Transverse colon (tissue), 4 donors: ENCODE measurements around the gene MIER2. TPM values are rescaled to one million over a fixed set of nuclear protein-coding genes. Genes with fewer than 3 reads are reported as not detected.

Experiments
- DNase-seq: peaks from one replicate; pipeline ENCODE4 v3.0.0-alpha.2; 2019
- H3K27ac ChIP-seq, 4 donors: fragments of 200-600 bp; sonication (generic); 2 replicates each; pipeline ENCODE4 v1.5.1; 2016 to 2018; ENCODE audit warnings: inconsistent platforms in 4 of 4
- H3K27me3 ChIP-seq: fragments of 200-600 bp; sonication (generic); 2 replicates; pipeline ENCODE4 v1.5.1; 2017; ENCODE audit warnings: inconsistent platforms
- H3K36me3 ChIP-seq, 4 donors: fragments of 200-600 bp; sonication (generic); 2 replicates each; pipeline ENCODE4 v1.5.1; 2017 to 2019; ENCODE audit warnings: inconsistent platforms in 4 of 4
- H3K4me1 ChIP-seq, 4 donors: fragments of 200-600 bp; sonication (generic); 2 replicates each; pipeline ENCODE4 v1.5.1; 2017 to 2020; ENCODE audit warnings: inconsistent platforms in 4 of 4
- H3K4me3 ChIP-seq, 4 donors: fragments of 200-600 bp; sonication (generic); 1 replicate in 1 of 4; 2 replicates in 3 of 4; pipeline versions ENCODE4 v1.5.1 to v1.6.1; 2017 to 2019; ENCODE audit warnings: inconsistent platforms in 4 of 4
- H3K9me3 ChIP-seq, 2 donors: fragments of 200-600 bp; sonication (generic); 2 replicates each; pipeline ENCODE4 v1.5.1; 2017 to 2019; ENCODE audit warnings: inconsistent platforms in 2 of 2
- EP300 ChIP-seq: sonication (generic); formaldehyde crosslinking; IDR thresholded peaks from one replicate; pipeline ENCODE4 v1.6.1; 2017; ENCODE audit warnings: antibody characterized with exemption, low read depth
- POLR2A ChIP-seq: fragments of 450-650 bp; IDR thresholded peaks from one replicate; pipeline ENCODE4 v1.6.1; 2016; ENCODE audit warnings: antibody characterized with exemption, mild to moderate bottlenecking, moderate library complexity
- POLR2AphosphoS5 ChIP-seq, 3 donors: sonication (generic); formaldehyde crosslinking; IDR thresholded peaks; one replicate each; pipeline ENCODE4 v1.6.1; 2016; ENCODE audit warnings: antibody characterized with exemption in 3 of 3
- WGBS, 2 donors: methylation state at CpG; one replicate each; pipeline ENCODE4 v1.1.5; 2018; ENCODE audit warnings: low coverage in 1 of 2; 5-methylcytosine and 5-hydroxymethylcytosine counted together
- in situ Hi-C, 4 donors: fragments of 200-750 bp; cut with MboI; loops; one replicate each; pipeline versions ENCODE4 v1.15.0 to v1.15.1; 2017; ENCODE audit warnings: low sequenced_read_pairs in 3 of 4, low pct_ligation_motif_present in 1 of 4, low pct_unique_long_range_greater_than_20kb in 1 of 4
- intact Hi-C: fragments of 100-400 bp; cut with DNase I; formaldehyde crosslinking; loops from one replicate; pipeline ENCODE4 v1.15.1; 2023; ENCODE audit warnings: low total_unique reads
- total RNA-seq, 4 donors: library from RNA; depleted of rRNA; stranded (reverse); fragments of >200 nt; gene quantifications; one replicate each; pipeline ENCODE4 v1.1.0, GENCODE V29; 2016
- TF ChIP-seq, protein P1 (sequence below), 5 experiments: fragments of 200-600 bp in 3 of 5; fragments of 450-650 bp in 2 of 5; sonication (generic) in 3 of 5; IDR thresholded peaks; 1 replicate in 2 of 5; 2 replicates in 3 of 5; pipeline ENCODE4 v1.5.1; 2016 to 2017; ENCODE audit warnings: antibody characterized with exemption in 5 of 5, inconsistent platforms in 3 of 5, mild to moderate bottlenecking in 2 of 5, moderate library complexity in 1 of 5

Gene MIER2
- total RNA-seq, 4 donors from 2014 or later, result 8.2 to 41.1 (median 16.7) TPM

DNA sequence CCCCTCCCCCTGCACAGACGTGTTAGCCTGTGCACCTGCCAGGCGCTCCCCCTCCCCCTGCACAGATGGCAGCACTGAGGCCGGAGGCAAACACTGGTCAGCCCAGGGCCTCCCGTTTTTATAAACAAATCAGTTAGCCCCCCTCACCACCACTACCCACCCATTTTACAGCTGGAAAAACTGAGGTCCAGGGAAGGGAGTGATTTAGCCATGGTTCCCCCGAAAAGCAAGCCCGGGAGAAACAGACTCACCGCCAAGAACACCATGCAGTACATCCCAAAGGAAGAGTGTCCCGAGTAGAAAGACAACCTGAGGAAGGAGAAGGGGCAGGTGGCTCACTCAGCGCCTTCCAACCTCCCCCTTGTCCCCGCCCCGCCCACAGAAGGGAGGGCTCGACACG, 62.1 kb downstream of the MIER2 start:
- peaks cover 13% of the 10 kb centered on the region for H3K27me3 ChIP-seq
- 68 to 100% methylated on average over 1 to 11 of the region's 13 CpGs for WGBS, 2 donors
- intact Hi-C loops, result no loop called here

DNA sequence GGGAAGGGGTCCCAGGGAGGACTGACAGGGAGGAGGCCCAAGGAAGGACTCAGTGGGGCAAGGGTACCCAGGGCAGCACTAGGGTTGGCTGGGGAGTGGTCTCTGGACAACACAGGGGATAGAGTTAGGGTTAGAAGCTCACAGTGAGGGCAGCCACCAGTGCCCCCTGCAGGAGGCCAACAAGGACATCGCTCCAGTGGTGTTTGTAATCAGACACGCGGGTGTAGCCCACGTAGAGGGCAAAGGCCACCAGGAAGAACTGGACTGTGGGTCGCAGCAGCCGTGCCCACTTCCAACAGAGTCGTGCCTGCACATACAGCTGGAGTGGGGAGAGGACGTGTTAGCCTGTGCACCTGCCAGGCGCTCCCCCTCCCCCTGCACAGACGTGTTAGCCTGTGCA, 62.6 kb downstream of the MIER2 start:
- Histone ChIP-seq H3K4me3 (no peak overlapping the region), H3K27ac (no peak overlapping the region), H3K27me3 (peaks cover 18% of the 10 kb centered on the region), H3K36me3 (no peaks in the 10 kb centered on the region), H3K4me1 (no peaks in the 10 kb centered on the region), H3K9me3 (no peaks in the 10 kb centered on the region)
- 56% methylated on average over 7 of the region's 10 CpGs; no CpG with 5 or more reads in 1 of the 2 donors for WGBS, 2 donors
- no peak for TF ChIP-seq EP300
- TF ChIP-seq POLR2A, result no peak
- TF ChIP-seq, protein P1, sequence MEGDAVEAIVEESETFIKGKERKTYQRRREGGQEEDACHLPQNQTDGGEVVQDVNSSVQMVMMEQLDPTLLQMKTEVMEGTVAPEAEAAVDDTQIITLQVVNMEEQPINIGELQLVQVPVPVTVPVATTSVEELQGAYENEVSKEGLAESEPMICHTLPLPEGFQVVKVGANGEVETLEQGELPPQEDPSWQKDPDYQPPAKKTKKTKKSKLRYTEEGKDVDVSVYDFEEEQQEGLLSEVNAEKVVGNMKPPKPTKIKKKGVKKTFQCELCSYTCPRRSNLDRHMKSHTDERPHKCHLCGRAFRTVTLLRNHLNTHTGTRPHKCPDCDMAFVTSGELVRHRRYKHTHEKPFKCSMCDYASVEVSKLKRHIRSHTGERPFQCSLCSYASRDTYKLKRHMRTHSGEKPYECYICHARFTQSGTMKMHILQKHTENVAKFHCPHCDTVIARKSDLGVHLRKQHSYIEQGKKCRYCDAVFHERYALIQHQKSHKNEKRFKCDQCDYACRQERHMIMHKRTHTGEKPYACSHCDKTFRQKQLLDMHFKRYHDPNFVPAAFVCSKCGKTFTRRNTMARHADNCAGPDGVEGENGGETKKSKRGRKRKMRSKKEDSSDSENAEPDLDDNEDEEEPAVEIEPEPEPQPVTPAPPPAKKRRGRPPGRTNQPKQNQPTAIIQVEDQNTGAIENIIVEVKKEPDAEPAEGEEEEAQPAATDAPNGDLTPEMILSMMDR (IDR thresholded peaks at IDR 0.05), result no peak
- no peak for TF ChIP-seq POLR2AphosphoS5 (IDR thresholded peaks at IDR 0.05)
- intact Hi-C loops (no loop called here), in situ Hi-C loops (no loop called here)
- no peak for DNase-seq

More for the DNA sequence above, 62.1 kb downstream of the MIER2 start:
- no peaks in the 10 kb centered on the region for H3K4me1 ChIP-seq
- in situ Hi-C loops, result no loop called here
- no peaks in the 10 kb centered on the region for H3K36me3 ChIP-seq
- DNase-seq, result no peak
- no peak overlapping the region for H3K4me3 ChIP-seq
- H3K9me3 ChIP-seq, result no peaks in the 10 kb centered on the region
- TF ChIP-seq POLR2AphosphoS5 (IDR thresholded peaks at IDR 0.05) (no peak), EP300 (no peak), POLR2A (no peak)
- TF ChIP-seq, protein P1 (IDR thresholded peaks at IDR 0.05), result no peak
- no peak overlapping the region for H3K27ac ChIP-seq

DNA sequence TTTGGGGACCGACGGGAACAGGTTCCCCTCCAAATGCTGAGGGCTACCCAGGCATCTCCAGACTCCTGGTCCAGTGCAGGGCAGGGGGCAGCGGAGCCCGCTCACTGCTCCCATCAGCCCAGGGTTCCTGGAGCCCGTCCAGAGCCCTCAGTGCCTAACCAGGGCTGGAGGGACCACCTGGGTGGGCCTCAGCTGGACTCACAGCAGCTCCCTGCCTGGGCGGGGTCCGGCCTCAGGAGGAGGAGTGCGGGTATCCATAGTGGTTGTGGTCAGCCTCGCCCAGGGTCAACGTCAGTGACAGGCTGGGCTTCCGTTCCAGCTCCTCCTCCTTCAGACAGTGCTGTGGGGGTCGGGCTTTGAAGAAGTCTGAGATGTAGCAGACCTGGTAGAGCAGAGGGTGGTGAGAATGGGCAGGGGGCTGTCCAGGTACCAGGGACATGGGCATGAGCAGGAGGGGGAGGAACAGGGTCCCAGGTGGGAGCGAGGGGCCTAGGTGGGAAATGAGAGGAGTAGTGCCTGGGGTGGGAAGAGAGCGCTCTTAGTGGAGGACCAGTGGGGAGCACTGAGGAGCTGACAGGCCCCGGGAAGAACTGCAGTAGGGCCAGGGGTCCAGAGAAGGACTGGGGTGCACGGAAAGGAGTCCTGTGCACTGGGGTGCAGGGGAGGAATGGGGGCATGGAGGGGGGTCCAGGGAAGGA, 63.3 kb downstream of the MIER2 start:
- no peak overlapping the region for H3K4me3 ChIP-seq
- in situ Hi-C loops (no loop called here), intact Hi-C loops (no loop called here)
- peaks cover 18% of the 10 kb centered on the region for H3K27me3 ChIP-seq
- 90 to 91% methylated on average over 2 to 16 of the region's 16 CpGs for WGBS, 2 donors
- H3K9me3 ChIP-seq, result no peaks in the 10 kb centered on the region
- no peak for TF ChIP-seq POLR2A
- no peak for TF ChIP-seq POLR2AphosphoS5 (IDR thresholded peaks at IDR 0.05)
- no peak for TF ChIP-seq EP300
- TF ChIP-seq, protein P1 (IDR thresholded peaks at IDR 0.05), result no peak
- H3K4me1 ChIP-seq, result no peaks in the 10 kb centered on the region
- DNase-seq, result no peak
- no peak overlapping the region for H3K27ac ChIP-seq
- no peaks in the 10 kb centered on the region for H3K36me3 ChIP-seq

DNA sequence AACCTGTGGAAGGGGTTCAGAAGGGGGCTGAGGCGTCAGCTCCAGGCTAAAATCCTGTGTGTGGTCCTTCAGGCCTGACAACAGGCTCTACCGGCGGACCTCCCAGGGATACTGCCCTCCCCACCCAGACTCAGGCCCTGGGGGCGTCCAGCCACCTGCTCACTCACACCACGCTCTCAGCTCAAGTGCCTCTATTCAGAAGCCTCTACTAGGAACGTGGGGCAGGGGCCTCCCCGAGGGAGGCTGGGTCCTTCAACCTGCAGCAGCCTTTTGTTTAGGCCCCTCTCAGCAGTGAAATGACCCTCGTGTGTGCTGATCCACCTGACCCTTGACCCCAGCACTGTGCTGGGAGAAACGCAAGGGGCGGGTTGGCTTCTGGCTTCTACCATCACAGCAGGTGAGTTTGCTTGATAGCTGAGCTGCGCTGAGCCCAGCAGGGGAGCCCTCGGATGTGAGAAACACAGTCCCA, 64.0 kb downstream of the MIER2 start:
- Histone ChIP-seq H3K9me3 (no peaks in the 10 kb centered on the region), H3K27me3 (peaks cover 18% of the 10 kb centered on the region), H3K27ac (no peak overlapping the region), H3K4me1 (no peaks in the 10 kb centered on the region), H3K4me3 (no peak overlapping the region), H3K36me3 (no peaks in the 10 kb centered on the region)
- WGBS, 2 donors, result 66% methylated on average over 9 of the region's 12 CpGs; no CpG with 5 or more reads in 1 of the 2 donors
- in situ Hi-C loops, result no loop called here
- TF ChIP-seq EP300, result no peak
- TF ChIP-seq, protein P1 (IDR thresholded peaks at IDR 0.05), result no peak
- TF ChIP-seq POLR2A, result no peak
- TF ChIP-seq POLR2AphosphoS5 (IDR thresholded peaks at IDR 0.05), result no peak
- DNase-seq, result no peak
- intact Hi-C loops, result no loop called here
